Measurements from ENCODE around the gene GPC5. TPM values are rescaled to one million over a fixed set of nuclear protein-coding genes. Genes with fewer than 3 reads are reported as not detected.
"Not testable (repeated sequence)": the region's sequence is repeated elsewhere in the genome, so short reads cannot be mapped to it uniquely, and the experiment has no call there.

Gene GPC5
- total RNA-seq, 2 donors from 2014 or later = 0.22 to 0.51 TPM

DNA sequence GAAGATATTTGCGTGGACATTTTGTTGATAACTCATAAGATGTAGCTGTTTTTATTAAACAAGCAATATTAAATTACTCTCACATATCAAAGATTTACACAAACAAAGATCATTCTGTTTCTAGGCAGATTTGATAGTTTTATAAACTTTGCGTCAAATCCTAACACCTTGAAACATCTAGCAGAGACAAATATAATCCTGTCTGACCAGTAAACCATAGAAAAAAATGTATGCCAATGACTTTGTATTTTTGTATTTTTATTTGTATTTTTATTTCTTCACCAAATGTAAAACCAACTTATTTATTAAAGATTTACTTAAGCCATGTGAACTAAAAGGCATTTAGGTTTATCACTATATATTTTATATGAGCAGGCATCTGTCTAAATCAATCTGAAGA, 494.6 kb downstream of the GPC5 start:
- no peak for TF ChIP-seq CTCF (conservative IDR thresholded peaks at IDR 0.05)
- no peak overlapping the region for H3K27ac ChIP-seq (ENCODE audit: low read depth, low read length)
- H3K9me3 ChIP-seq (ENCODE audit: control insufficient read depth, low read length) = no peaks in the 10 kb centered on the region
- H3K36me3 ChIP-seq (ENCODE audit: control insufficient read depth, insufficient read depth, low read length) = no peaks in the 10 kb centered on the region
- no peaks in the 10 kb centered on the region for H3K4me1 ChIP-seq (ENCODE audit: control insufficient read depth, insufficient read depth, low read length)
- 100% methylated on average over 1 of the region's 2 CpGs; no CpG with 5 or more reads in 1 of the 2 experiments for WGBS, 2 experiments (ENCODE audit: insufficient coverage in 1 of 2, insufficient read length in 1 of 2)
- no peak overlapping the region for H3K4me3 Mint-ChIP-seq
- H3K9me3 Mint-ChIP-seq = no peaks in the 10 kb centered on the region
- no peak overlapping the region for H3K27ac Mint-ChIP-seq
- no peaks in the 10 kb centered on the region for H3K27me3 ChIP-seq (ENCODE audit: control insufficient read depth, insufficient read depth, low read length, poor library complexity, severe bottlenecking)
- no peak for DNase-seq
- no peaks in the 10 kb centered on the region for H3K4me1 Mint-ChIP-seq
- H3K27me3 Mint-ChIP-seq (ENCODE audit: insufficient read depth) = no peaks in the 10 kb centered on the region
- no peak overlapping the region for H3K4me3 ChIP-seq (ENCODE audit: low read length)
- no peaks in the 10 kb centered on the region for H3K36me3 Mint-ChIP-seq (ENCODE audit: low read depth)
- H3K9ac ChIP-seq (ENCODE audit: extremely low read depth, low read length, poor library complexity, severe bottlenecking) = no peak overlapping the region

DNA sequence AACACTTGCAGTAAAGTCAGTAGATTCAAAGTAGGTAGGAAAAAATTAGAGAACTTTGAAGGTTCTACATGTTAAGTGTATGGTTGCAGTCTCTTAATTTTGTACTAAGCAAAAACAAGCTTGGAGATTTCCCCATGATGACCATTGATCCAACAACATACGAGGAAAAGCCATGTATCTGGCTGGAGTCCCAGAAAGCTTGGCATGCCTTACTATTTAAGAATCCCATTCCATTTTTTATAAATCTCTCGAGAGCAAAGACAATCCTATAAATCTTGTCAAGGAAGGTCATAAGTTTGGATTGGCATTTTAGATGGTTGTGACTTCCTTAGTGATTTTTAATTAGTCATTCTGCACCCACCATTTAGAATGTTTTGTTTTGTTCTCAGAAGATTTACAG, 495.9 kb downstream of the GPC5 start:
- no peaks in the 10 kb centered on the region for H3K27me3 ChIP-seq (ENCODE audit: control insufficient read depth, insufficient read depth, low read length, poor library complexity, severe bottlenecking)
- Mint-ChIP-seq H3K4me3 (no peak overlapping the region), H3K27me3 (ENCODE audit: insufficient read depth) (no peaks in the 10 kb centered on the region), H3K9me3 (no peaks in the 10 kb centered on the region), H3K36me3 (ENCODE audit: low read depth) (no peaks in the 10 kb centered on the region), H3K27ac (no peak overlapping the region), H3K4me1 (no peaks in the 10 kb centered on the region)
- H3K27ac ChIP-seq (ENCODE audit: low read depth, low read length) = no peak overlapping the region
- WGBS, 2 experiments (ENCODE audit: insufficient coverage in 1 of 2, insufficient read length in 1 of 2) = 84% methylated on average over 2 of the region's 2 CpGs; no CpG with 5 or more reads in 1 of the 2 experiments
- no peaks in the 10 kb centered on the region for H3K4me1 ChIP-seq (ENCODE audit: control insufficient read depth, insufficient read depth, low read length)
- no peaks in the 10 kb centered on the region for H3K36me3 ChIP-seq (ENCODE audit: control insufficient read depth, insufficient read depth, low read length)
- H3K9ac ChIP-seq (ENCODE audit: extremely low read depth, low read length, poor library complexity, severe bottlenecking) = no peak overlapping the region
- no peaks in the 10 kb centered on the region for H3K9me3 ChIP-seq (ENCODE audit: control insufficient read depth, low read length)
- TF ChIP-seq CTCF (conservative IDR thresholded peaks at IDR 0.05) = no peak
- H3K4me3 ChIP-seq (ENCODE audit: low read length) = no peak overlapping the region
- no peak for DNase-seq

DNA sequence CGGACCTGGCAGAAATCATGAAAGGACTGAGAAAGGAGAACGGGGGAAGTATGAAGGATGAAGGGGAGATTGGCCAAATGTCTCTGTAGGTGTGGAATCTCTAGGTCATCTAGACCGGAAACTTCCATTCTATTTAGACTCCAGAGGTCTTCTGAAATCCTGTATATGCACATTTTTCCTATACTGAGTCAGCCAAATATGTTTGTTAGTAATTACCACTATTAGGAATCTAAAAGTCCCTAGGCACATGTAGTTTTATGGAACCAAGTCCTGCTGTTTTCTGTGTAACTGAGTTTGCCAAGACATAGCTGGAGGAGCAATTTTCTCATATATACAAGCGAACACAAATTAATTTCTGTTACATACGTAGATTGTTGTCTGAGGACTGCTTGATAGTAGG, 498.1 kb downstream of the GPC5 start:
- TF ChIP-seq CTCF (conservative IDR thresholded peaks at IDR 0.05) = no peak
- no peaks in the 10 kb centered on the region for H3K4me1 Mint-ChIP-seq
- H3K27ac ChIP-seq (ENCODE audit: low read depth, low read length) = no peak overlapping the region
- H3K9me3 ChIP-seq (ENCODE audit: control insufficient read depth, low read length) = no peaks in the 10 kb centered on the region
- H3K4me1 ChIP-seq (ENCODE audit: control insufficient read depth, insufficient read depth, low read length) = no peaks in the 10 kb centered on the region
- no peaks in the 10 kb centered on the region for H3K27me3 Mint-ChIP-seq (ENCODE audit: insufficient read depth)
- H3K36me3 Mint-ChIP-seq (ENCODE audit: low read depth) = no peaks in the 10 kb centered on the region
- H3K27me3 ChIP-seq (ENCODE audit: control insufficient read depth, insufficient read depth, low read length, poor library complexity, severe bottlenecking) = no peaks in the 10 kb centered on the region
- WGBS, 2 experiments (ENCODE audit: insufficient coverage in 1 of 2, insufficient read length in 1 of 2) = 80 to 84% methylated on average over 1 to 4 of the region's 5 CpGs
- no peak for DNase-seq
- H3K36me3 ChIP-seq (ENCODE audit: control insufficient read depth, insufficient read depth, low read length) = no peaks in the 10 kb centered on the region
- H3K9ac ChIP-seq (ENCODE audit: extremely low read depth, low read length, poor library complexity, severe bottlenecking) = no peak overlapping the region
- no peak overlapping the region for H3K4me3 Mint-ChIP-seq
- no peaks in the 10 kb centered on the region for H3K9me3 Mint-ChIP-seq
- H3K4me3 ChIP-seq (ENCODE audit: low read length) = no peak overlapping the region
- H3K27ac Mint-ChIP-seq = no peak overlapping the region

- not testable (repeated sequence) for H3K4me3 ChIP-seq (ENCODE audit: low read length); H3K27me3 ChIP-seq (ENCODE audit: control insufficient read depth, insufficient read depth, low read length, poor library complexity, severe bottlenecking); H3K27me3 Mint-ChIP-seq (ENCODE audit: insufficient read depth); H3K27ac ChIP-seq (ENCODE audit: low read depth, low read length); H3K9me3 Mint-ChIP-seq; H3K36me3 ChIP-seq (ENCODE audit: control insufficient read depth, insufficient read depth, low read length); H3K4me1 ChIP-seq (ENCODE audit: control insufficient read depth, insufficient read depth, low read length); DNase-seq; H3K4me1 Mint-ChIP-seq; H3K9ac ChIP-seq (ENCODE audit: extremely low read depth, low read length, poor library complexity, severe bottlenecking); H3K4me3 Mint-ChIP-seq; H3K27ac Mint-ChIP-seq; H3K9me3 ChIP-seq (ENCODE audit: control insufficient read depth, low read length); H3K36me3 Mint-ChIP-seq (ENCODE audit: low read depth)
Measured at GRCh38 chr13:91898986-91899385, 500.6 kb downstream of the GPC5 start.
